GM18858 (cell line): Measurements from ENCODE around the gene SLC35E2B.
"Not testable (repeated sequence)": the region's sequence is repeated elsewhere in the genome, so short reads cannot be mapped to it uniquely, and the experiment has no call there.

Experiments used
- ATAC-seq: cut with Tn5 transposase; IDR thresholded peaks from one replicate; pipeline ENCODE4 v1.9.1; 2021; ENCODE audit not compliant: unreplicated experiment

SLC35E2B gene

DNA sequence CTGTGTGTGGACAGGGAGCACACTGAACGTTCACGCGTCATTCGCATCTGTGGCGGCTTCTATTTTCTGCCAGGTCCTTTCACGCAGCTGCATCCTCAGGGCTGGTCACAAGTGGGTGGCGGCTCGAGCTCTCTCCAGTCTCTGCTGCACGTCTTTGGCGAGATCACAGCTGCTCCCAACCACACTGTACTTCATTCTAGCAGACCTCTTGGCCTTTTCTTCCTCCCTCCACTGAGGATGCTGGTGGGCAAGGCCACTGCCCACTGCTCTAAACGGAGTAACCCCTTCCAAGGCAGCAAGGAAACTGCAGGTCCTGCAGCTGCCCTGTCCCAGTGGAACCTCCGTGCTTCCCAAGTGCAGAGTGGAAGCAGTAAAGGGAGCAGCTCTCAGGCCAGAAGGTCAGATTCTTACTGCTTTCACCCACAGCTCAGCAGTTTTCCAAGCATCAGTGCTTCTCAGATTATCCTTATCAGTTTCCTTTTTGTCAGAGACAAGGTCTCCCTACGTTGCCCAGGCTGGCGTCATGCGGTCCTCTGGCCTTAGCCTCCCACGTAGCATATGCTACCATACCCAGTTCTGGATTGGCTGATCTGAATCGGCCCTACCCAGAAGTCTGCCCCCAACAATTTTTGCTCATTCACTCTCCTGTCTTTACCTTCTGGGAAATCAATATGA lies 44.9 kb downstream of the SLC35E2B start:
- ATAC-seq = not testable (repeated sequence)

DNA sequence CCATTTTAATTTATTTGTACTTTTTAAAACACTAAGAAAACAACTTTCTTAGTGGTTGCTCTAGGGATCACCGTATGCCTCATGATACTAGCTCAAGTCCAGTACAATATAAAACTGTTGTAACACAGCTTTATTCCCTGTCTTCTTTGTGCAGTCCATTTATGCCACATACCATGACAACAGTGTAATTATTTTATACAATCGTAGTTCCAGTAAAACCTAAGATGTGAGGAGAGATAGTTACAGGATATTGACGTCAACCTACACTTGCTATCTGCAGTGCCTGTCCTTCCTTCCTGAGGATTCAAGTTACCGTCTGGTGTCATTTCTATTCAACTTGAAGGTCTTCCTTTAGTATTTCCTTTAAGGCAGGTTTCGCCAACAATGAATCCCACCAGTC lies 46.3 kb downstream of the SLC35E2B start:
- not testable (repeated sequence) for ATAC-seq

DNA sequence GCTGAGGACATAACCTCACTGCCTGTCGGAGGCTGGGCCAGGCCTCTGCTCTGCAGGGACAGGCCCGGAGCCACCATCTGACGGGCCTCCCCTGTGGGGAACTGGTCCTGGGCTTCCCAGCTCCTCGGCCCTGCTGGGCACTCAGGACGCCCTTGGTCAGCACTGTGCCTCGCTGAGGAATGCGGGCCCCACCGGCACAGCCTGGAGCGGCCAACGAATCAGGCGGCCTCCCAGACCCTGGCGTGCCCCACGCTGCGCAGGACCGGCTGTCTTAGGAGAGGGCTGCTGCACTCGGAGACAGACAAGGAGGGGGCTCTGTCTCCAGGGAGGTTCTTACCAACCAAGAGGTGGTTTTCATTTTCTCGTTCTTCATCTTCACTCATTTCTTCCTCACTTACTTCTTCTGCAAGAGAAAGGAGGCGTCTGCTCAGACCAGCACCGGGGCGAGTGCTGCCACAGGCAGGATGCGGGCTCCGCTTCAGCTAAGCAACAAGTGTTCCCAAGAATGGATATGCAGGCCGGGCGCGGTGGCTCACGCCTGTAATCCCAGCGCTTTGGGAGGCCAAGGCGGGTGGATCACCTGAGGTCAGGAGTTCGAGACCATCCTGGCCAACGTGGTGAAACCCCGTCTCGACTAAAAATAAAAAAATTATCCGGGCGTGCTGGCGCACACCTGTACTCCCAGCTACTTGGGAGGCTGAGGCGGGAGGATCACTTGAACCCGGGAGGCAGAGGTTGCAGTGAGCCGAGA lies 51.7 kb downstream of the SLC35E2B start:
- ATAC-seq = not testable (repeated sequence)

DNA sequence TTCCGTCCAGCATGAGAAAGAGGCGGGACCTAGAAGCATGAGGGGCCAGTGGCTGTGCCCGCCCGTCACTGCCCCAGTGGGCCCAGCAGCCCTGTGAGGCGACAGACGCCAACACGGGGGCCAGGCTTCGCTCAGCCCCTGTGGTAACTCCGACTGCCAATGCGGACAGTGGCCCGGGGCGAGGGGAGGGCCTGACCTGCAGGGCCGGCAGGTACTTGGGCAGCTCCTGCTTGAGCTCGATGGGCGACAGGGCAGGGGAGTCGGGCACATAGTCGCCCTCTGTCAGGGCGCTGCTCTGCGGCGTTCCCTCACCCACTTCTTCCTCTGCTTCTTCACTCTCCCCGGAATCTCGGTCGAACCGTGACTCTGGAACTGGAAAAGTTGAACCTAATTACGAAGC lies 52.5 kb downstream of the SLC35E2B start:
- ATAC-seq = not testable (repeated sequence)

DNA sequence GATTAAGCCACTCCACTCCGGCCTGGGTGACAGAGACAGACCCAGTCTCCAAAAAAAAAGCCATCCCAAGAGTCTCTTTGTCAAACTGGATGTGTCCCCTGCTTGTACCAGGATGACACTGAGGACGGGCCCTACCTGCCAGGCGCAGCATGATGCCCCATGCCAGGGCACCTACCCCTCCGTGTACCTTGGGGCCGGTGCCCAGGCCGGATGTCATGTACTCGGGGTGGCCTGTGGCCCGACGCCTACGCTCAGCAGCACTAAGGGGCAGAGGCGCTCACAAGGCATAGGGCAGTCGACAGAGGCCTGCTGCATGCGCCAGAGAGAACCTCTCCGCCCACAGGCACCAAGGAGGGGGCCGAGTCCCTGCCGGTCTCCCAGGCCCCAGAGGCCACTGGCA lies 53.2 kb downstream of the SLC35E2B start:
- not testable (repeated sequence) for ATAC-seq

DNA sequence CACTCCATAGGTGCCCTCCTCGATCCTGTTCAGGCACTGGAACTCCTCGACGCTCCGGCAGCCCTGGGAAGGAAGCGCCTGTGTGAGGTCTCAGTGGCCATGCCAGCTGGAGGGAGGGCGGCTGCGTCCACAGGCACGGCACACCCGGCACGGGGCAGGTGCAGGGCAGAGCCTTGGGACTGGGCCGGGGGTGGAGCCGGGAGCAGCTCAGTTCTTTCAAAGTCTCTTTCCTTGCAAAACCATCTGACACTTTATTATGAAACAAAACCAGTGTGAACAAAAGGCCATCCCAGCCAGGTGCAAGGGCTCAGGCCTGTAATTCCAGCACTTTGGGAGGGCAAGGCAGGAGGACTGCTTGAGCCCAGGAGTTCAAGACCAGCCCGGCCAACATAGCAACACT lies 54.1 kb downstream of the SLC35E2B start:
- ATAC-seq = not testable (repeated sequence)

DNA sequence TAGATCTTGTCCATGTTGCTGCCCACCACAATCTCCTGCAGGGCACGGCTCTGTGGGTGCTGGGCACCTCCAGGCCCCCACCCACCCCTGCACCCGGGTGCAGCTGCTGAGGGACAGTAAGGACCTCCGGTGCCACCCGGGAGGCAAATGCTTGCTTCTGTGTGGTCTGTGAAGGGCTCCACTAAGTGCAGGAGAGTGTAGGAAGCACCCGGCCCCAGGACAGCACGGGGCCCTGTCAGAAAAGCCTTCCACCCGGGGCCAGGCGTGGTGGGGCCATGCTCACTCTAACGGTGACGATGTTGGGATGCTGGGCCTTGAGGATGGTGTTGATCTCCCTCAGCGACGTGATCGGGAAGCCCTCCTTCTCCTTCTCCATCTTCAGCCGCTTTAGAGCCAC lies 55.1 kb downstream of the SLC35E2B start:
- ATAC-seq = not testable (repeated sequence)

DNA sequence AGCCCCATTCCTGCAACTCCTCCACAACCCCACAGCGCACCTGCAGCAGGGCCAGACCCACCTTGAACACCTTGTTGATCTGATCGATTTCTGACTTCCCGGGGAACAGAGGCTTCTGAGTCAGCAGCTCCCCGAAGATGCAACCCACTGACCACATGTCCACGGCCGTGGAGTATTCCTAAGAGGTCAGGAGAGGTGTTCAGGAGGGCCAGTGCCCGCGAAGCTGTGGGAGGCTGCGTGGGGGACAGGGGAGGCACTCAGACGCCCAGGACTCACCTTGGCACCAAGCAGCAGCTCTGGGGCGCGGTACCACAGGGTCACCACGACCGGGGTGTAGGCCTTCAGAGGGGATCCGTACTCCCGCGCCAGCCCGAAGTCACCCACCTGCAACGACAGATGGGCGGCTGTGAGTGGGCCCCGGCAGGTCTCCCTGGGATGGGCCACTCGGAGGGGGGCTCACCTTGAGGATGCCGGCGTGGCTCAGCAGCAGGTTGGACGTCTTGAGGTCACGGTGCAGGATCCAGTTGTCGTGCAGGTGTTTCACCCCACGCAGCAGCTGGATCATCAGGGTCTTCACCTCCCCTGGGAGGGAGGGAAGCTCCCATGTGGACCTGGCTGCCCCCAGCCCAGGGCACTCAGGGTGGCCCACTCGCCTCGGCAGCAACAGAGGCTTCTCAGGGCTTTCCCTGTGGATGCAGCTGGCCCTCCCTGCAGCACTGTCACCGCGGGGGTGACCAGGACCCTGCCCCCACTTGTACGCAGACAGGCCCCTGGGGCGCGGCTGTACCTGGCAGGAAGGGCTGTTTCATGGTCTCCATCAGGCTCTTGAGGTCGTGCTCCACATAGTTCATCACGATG lies 55.7 kb downstream of the SLC35E2B start:
- not testable (repeated sequence) for ATAC-seq

DNA sequence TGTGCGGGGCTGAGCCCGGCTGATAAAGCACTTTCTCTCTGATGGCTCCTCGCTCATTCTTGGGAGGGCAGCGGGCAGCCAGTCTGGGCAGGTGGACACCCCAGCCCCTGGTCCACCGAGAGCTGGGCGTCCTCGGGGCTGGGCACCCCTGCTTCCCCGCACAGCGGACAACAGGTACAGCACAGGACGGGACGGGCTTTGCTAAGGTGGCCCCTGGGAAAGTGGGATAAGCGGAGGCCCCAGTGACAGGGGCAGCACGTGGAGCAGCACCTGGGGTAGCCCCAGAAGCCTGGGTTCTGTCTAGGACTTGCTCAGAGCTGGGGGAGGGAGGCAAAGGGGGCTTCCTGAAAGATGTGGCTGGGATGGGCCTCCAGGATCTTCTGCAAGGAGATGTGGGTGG lies 58.0 kb downstream of the SLC35E2B start:
- not testable (repeated sequence) for ATAC-seq

DNA sequence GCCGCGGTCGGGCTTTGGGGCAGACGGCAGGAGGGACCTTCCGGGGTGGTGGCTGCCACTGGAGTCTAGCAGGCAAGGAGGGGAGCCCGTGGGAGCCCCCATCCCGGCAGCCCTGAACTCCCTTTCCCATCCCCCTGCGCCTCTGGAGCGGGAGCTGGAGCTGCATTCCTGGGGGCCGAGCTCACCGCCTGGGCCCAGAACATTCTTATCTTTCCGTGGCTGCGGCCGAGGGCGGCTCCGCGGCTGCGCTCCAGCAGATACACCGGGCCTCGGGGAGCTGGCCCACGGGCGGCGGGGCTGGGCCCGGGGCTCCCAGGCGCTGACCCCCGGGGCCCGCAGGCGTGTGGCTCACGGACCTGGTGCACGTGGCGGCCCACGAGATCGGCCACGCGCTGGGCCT lies 59.2 kb downstream of the SLC35E2B start:
- not testable (repeated sequence) for ATAC-seq

DNA sequence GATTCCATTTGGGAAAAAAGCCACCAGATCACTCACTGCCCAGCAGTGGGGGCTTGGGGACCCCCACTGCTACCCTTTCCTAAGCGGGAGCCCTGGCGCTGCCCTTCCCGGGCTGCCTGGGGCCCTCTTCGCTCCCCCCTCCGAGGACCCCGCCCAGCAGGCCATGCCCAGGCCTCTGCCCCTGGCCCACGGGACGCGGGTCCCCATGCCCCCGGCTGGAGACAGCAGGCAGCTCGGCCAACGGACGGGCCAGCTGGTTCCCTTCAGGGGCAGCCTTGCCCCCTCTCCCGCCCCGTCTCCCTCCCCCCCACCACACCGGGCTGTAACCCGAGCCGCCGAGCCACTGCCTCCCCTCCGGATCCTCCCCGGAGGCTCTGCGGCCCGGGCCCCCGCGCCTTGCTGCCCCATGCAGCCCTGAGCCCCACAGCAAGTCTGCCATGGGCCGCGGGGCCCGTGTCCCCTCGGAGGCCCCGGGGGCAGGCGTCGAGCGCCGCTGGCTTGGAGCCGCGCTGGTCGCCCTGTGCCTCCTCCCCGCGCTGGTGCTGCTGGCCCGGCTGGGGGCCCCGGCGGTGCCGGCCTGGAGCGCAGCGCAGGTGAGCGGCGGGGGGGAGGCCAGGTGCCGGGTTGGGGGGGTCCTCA lies 60.7 kb downstream of the SLC35E2B start, which contains the start of gene MMP23B:
Gene MMP23B (plus strand): TSS at position 392 of the 639 bp plus-strand sequence. CDS start 46 bp downstream, at position 438.
- no peak for ATAC-seq

DNA sequence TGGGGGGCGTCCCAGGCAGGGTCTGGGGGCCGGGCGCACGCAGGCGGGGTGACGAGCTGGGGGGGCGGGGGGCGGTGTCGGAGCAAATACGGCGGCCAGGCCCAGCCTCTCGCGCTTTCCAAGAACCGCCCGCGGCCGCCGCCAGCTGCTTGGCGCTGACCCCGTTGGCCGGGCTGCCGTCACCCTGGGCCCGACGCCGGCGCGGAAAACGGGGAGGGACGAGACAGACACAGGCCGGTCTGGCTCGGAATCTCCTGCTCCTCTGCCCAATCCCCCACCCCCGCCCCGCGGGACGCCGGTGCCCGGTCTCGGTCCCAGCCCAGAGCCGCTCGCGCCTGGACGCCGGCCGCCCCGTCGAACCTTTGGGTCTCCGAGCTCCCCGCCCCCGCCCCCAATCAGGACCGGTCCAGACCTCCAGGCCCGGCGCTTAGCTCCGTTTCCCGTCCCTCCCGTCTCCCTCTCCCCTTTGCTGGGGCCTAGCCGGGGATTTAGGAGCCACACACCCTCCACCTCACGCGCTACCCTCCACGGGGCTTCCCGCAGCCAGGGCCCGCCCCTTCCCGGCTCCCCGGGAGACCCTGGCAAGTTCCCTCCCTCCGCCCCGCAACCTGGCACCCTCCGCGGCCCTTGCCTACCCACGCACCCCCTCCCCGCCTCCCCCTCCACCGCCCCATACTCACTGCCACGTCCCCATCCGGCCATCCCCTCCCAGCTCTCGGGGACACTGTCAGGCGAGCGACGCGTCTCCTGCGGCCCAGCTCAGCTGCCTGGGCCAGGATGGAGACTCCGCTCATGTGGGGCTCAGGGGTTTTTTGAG lies 61.4 kb downstream of the SLC35E2B start:
- ATAC-seq = no peak

DNA sequence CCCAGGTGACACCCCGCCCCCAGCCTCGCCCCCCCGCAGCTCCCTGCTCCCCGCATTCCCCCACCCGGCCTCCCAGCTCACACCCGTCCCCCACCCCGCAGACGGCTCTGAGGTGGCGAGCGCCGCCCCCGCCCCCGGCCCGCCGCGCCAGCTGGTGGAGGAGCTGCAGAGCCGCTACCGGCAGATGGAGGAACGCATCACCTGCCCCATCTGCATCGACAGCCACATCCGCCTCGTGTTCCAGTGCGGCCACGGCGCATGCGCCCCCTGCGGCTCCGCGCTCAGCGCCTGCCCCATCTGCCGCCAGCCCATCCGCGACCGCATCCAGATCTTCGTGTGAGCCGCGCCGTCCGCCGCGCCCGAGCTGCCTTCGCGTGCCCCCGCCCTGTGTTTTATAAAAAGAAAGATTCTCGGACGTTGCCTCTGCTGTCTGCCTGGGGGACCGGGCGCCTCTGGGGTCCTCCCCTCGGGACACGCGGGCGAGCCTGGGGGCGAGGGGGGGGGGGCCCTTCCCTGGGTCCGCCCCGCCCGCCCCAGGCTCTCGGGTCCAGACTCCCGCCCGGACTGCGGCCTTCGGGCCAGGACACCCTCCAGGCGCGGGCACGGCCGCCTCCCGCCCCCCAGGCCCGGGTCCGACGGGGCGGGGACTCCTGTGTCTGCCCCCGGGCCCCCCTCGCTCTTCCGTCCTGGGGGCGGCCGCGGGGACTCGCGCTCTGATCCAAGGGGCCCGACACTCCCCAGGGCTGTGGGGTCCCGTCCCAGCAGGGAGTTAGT lies 62.2 kb downstream of the SLC35E2B start:
- no peak for ATAC-seq

DNA sequence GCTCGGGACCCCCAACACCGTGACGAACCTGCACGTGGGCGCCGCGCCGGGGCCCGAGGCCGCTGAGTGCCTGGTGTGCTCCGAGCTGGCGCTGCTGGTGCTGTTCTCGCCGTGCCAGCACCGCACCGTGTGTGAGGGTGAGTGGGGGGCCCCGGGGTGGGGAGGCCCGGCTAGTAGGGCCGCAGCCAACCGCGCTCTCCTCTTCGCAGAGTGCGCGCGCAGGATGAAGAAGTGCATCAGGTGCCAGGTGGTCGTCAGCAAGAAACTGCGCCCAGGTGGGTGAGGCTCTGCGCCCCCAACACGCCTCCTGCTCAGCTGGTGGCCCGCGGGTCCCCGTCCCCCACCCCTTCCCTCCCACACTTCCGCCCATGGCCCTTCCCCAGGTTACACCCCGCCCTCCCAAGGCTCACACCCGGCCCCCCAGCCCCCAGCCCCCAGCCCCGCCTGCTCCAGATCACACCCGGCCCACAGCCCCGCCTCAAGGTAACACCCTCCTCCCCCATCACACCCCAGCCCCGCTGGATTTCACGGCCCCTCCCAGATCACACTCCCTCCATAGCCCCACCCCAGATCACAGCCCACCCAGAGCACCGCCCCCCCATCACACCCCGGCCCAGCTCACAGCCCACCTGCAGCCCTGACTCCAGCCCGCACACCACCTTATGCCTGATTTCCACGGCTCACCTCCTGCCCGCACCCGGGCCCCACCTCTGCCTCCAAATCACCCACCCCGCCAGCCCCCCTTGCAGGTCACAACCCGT lies 63.0 kb downstream of the SLC35E2B start:
- no peak for ATAC-seq

DNA sequence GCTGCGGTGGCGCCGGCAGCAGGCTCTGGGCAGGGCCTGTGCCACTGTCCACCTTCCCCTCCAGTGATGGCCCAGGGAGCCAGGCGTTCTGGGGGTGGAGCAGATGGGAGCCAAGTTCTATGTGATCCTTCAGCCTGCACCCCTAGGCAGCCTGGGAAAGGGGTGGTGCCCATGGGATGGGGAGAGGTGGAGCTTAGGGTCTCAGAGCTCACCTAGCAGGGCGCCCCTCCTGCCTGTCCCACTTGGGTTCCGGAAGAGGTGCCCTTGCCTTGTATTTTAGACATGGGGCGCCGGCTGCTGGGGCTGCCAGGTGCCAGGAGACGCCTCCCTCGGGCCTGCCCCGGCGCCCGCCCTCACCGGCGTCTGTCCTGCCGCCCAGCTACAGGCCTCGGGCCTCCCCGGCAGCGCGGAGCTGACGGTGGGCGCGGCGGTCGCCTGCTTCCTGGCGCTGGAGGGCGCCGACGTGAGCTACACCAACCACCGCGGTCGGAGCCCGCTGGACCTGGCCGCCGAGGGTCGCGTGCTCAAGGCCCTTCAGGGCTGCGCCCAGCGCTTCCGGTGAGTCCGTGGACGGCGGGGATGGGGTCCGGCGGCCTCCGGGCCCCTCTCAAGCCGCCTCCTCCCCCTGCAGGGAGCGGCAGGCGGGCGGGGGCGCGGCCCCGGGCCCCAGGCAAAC lies 63.7 kb downstream of the SLC35E2B start:
- ATAC-seq = no peak

DNA sequence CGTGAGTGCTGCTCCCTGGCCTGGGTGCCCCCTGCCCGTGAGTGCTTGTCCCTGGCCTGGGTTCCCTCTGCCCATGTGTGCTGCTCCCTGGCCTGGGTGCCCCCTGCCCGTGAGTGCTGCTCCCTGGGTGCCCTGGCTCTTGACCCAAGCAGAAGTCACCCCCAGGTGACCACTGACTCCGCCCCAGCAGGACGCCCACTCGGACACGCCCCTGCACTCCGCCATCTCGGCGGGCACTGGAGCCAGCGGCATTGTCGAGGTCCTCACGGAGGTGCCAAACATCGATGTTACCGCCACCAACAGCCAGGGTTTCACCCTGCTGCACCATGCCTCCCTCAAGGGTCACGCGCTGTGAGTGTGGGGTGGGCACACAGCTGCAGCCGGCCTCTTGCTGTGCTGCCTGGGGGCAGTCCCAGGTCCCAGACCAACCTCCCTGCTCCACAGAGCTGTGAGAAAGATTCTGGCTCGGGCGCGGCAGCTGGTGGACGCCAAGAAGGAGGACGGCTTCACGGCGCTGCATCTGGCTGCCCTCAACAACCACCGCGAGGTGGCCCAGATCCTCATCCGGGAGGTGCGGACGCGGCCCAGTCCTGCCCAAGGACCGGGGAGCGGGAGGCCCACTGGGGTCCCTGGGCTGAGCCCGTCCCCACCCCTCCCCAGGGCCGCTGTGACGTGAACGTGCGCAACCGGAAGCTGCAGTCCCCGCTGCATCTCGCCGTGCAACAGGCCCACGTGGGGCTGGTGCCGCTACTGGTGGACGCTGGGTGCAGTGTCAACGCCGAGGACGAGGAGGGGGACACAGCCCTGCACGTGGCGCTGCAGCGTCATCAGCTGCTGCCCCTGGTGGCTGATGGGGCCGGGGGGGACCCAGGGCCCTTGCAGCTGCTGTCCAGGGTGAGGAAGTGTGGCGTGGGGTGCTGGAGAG lies 64.5 kb downstream of the SLC35E2B start:
- no peak for ATAC-seq

DNA sequence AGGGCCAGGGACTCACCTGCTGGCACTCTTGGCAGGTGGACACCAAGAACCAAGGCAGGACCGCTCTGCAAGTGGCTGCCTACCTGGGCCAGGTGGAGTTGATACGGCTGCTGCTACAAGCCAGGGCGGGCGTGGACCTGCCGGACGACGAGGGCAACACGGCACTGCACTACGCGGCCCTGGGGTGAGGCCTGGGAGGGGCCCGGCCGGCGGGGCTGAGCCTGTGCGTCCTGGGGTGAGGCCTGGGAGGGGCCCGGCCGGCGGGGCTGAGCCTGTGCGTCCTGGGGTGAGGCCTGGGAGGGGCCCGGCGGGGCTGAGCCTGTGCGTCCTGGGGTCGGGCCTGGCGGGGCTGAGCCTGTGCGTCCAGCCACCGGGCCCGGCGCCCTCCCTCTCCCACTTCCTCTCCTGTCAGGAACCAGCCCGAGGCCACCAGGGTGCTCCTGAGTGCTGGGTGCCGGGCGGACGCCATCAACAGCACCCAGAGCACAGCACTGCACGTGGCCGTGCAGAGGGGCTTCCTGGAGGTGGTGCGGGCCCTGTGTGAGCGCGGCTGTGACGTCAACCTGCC lies 65.2 kb downstream of the SLC35E2B start:
- ATAC-seq = no peak
